GM21576 (cell line): ENCODE results near the gene PAFAH2.

Experiments used
- ATAC-seq: cut with Tn5 transposase; IDR thresholded peaks from one replicate; pipeline ENCODE4 v1.9.1; 2021; ENCODE audit warnings: mild to moderate bottlenecking, moderate library complexity; ENCODE audit not compliant: unreplicated experiment

The PAFAH2 gene

DNA sequence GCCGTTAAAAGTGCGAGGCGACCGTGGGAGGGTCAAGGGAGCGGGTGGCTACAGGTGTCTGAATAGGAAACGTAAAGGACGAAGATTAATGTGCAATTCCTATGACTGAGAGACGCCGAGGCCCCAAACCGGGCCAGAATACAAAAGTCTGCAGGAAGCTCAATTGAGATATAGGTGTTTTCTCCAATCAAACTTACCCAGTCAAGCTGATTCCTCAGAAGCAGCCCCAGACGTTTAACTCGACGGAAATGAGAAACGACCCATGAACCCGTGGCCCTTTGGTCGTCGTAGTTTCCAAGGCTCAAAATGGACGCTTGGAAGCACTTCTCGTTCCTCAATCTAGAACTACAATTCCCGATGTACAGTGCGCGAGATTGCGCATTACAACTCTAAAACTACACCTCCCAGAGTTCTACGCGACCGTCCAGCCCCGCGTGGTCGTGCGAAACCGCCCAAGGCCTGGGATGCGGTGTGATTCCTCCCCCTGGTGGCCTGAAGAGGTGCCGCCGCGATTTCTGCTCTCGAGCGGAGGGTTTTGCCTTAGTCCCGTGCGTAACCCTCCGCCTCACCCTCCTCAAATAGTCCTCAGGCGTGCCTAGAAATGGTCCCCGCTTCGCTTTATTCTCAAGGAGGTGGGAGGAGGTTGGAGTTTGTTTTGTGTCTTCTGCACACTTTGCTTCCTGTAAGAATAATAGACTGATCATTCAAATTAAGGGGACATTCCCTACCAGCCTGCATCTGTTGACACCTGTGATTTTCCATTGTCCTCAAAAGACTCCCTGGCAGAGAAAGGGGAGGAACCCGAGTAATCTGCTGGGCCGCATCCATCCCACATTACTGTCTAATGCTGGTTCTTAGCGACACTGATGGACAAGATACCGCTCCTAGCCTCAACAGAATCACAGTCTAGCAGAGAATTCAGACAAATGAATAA lies at the start of gene PAFAH2:
TSS of gene PAFAH2 (minus strand) at position 236 of the 934 bp plus-strand sequence. CDS start 7,247 bp downstream, outside the sequence.
- peak; percentile 96 for ATAC-seq

DNA sequence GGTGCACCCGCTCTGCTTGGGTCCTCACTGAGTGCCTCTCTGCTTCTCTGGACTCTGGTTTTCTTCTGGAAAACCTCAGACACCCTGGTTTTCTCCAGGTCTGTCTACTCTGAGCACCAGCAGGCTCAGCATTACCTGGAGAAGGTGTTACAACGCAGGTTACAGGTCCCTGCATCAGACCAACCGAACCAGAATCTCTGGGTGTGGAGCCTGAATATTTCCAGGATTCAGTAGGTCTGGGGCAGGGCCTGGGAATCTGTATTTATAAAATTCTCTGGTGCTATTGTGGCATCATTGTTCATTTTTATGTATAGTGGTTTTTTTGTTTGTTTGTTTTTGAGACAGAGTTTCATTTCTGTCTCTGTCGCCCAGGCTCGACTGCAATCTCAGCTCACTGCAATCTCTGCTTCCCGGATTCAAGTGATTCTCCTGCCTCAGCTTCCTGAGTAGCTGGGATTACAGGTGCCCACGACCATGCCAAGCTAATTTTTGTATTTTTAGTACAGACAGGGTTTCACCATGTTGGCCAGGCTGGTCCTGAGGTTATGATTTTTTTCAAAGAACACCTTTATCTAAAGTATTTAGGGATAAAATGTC lies 49.5 kb upstream of the PAFAH2 start:
- ATAC-seq, result no peak

DNA sequence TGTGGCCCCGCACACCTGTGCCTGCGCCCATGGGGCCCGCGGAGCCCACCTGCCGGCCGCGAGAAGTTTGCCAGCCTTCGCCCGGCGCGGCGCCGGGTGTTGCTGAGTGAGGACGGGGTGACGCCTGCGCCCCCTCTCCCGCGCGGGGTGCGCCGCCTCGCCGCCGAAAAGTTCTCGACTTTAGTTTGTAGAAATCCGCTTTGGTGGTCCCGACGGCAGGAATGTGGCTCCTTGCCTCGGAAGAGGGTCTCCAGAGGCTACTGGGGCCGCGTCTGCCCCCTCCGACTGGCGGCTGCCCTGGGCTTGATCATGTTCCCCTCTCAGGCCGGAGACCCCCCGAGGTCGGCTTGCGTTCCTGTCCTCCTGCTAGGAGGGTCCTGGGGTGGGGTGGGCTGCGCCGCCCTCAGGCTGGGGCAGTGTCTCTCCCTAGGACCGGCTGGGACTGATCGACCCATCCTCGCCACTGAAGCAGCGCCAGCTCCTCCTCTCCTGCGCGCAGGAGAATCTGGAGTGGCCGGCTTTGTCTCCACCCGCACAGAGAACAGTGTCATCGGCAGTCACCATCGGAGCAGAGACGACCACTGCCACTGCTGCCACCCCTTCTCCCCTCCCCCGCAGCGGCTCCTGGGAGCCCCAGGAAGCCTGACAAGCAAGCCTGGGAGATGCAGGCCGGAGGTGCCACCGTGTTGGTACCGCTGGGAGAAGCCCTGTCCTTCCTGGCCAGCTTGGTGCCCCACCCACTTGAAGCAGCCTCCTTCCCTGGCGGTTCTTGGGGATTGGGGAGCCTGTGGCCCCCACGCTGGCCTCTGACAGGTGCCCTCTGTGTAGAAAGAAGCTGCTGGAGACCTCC lies 48.6 kb upstream of the PAFAH2 start:
- ATAC-seq, result no peak

DNA sequence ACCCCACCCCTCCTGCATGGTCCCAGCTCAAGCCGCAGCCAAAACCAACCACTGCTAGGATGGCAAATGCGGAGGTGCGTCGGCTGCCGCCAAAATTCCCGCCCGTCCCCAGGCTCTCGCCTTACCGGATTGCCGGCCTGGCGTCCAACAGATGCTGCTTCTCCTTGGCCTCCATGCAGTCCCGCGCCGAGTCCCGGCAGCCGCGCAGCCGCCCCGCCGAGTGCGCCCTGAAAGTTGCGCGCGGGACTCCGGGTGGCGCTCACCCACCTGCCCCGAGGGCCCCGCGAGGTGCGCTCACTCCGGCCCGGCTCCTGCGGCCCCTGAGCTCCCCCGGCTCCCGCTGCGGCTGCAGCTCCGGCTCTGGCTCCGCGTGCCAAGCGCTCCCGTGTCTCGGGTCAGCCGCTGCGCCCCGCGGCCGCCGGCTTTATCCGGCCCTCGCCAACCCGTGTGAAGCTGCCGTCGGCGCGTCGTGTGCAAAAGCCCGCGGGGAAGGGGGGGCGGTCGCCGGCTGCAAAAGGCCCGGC lies 47.9 kb upstream of the PAFAH2 start, which contains the start of gene SLC30A2:
TSS of gene SLC30A2 (minus strand) at position 397 of the 524 bp plus-strand sequence. CDS start at position 175, 222 bp downstream.
- ATAC-seq, result no peak

DNA sequence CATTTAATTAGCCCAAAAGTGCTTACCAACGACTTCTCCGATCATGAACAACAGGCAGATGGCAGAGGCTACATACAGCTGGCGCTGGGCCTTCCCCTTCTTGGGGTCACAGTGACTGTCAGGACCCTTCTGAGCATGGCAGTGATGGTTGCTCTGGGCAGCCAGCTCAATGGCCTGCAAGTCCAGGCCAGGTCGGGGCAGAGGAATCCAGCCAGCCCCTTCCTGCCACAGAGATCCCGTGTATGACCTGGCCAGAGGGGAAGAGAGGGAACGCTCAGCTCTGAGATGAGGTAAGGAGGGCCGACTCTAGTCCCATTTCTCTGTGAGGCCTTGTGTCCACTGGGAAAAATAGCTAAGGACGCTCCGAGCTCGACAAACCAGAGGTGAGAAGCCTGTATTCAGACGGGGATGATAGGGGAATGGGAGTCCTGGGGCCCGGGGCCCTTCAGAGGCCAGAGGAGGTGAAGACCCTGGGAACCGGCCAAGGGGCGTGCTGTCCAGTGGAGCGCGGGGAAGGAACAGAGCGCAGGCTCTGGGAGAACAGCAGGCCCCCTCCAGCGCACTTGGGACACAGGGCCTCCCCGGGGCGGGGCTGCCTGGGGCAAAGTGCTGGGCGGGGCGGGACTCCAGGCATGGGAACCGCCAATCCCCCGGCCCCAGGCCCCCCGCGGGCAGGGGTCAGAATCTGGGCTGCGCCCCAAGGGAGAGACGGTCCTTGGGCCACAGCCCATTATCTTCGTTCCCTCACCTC lies 47.3 kb upstream of the PAFAH2 start:
- ATAC-seq, result no peak

DNA sequence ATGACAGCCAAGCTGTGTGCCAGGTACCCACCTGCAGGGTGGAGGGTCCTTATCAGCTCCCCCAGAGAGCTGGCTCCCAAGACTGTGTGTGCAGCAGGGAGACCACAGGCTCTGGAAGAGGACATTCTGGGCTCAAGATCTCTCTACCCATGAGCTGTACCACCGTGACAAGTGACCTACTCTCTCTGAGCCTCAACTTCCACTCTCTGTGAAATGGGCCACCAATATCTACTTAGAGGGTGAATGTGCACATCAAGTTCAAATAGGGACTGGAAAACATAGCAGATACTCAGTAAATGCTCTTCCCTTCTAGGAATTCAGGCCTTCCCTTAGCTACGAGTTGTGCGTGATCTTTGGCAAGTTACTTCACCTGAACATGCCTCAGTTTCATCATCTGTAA lies 46.6 kb upstream of the PAFAH2 start:
- no peak for ATAC-seq

DNA sequence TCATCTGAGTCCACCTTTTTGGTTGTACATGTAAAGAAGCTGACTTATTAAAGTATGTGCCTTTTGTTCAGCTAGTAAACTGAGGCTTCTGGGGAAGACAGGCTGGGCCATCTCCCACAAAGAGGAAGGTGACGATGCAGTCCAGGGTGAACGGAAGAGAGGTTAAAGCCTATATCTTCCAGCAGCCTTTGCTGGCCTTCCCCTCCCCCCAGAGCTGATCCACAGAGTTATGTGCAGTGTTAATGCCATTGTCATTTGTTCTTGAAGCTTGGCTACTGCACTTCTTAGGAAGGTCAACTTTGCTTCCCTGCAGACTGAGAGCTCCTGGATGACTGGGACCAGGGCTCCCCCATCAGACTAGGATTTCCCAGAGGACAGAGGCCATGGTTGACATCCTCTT lies 45.9 kb upstream of the PAFAH2 start:
- ATAC-seq, result no peak

DNA sequence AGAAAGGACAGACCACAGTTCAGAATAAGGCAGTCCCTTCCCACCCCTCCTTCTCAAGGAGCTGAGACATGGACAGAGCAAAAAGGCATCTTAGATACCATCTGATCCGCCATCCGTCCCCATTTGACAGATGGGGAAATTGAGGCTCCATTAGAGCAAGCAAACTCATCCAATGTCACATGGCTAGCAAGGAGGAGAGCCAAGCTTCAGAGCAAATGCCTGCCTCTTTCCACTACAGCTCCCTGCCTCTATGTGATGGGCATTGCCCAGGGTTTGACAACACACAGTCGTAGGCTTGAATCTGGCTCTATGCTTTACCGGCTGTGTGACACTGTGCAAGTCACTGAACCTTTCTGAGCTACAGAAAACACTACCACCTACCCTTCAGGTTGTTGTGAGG lies 44.1 kb upstream of the PAFAH2 start:
- ATAC-seq, result no peak

DNA sequence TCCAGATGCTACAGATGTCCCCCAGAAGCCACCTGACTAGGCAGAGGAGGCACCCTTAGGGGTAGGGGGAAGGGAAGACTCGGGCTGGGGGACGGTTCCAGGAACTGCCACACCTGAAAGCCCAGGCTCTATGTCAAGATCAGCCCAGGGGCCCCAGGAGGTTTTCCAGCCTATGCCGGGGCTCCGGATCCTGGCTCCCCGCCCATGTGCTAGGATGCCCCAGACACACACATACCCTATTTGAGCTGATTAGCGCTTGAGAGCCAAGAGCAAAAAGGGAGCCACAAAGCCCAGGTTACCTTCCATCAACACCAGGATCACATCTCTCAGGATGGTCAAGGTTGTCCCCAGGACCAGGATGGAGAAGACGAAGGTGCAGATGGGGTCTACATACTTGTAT lies 43.5 kb upstream of the PAFAH2 start:
- ATAC-seq, result no peak

DNA sequence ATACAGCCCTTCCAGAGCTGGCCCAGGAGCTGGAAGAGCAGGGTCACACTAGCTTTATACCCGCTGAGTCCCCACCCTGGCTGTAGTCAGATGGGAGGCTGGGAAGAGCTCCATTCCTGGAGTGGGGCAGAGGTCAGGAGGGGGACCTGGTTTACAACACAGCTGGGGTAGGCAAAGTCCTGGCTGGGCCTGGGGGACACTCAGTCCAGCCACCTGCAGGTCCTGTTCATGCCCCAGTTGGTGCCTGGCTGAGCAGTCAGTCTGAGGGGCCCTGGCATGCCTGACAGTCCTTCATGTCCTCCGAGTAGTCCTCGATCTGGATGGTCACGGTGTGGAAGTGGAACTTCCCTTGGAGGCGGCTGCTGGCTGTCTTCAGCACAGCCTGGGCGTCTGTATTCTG lies 41.0 kb upstream of the PAFAH2 start:
- ATAC-seq, result no peak

DNA sequence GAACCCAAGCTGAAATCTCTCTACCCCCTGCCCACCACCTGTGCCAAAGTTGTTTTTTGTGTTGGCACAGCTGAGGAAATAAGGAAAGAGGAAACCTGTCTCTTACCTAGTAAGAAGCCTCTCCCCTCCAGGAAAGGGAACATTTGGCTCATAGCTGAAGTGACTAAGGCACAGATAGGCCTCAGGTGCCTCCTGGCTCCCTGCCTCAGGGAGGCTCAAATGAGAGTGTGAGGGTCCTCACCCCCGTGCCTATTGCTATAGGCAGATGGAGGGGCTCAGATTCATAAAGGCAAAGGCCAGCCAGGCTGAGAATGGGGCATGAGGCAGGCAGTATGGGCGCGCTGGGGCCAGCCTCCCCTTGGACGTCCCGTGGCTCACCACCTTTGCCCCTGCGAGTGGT lies 40.6 kb upstream of the PAFAH2 start:
- ATAC-seq, result no peak

DNA sequence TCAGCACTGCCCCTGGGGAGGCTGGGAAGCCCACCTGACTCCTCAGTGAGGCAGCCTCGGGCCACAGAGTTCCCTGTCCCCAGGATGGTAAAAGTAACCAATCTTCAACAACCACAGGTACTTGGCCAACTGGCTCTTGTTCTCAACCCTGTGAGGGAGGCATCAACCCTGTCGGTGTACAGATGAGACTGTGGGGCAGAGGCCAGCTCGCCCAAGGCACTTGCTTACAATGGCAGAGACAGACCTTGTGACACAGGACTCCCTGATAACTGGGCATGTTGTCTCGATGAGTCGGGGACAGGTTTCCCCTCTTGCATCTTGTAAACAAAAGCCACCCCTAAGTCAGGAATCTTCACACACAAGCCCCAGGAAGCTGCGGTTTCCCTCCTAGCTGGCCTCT lies 40.0 kb upstream of the PAFAH2 start:
- no peak for ATAC-seq

DNA sequence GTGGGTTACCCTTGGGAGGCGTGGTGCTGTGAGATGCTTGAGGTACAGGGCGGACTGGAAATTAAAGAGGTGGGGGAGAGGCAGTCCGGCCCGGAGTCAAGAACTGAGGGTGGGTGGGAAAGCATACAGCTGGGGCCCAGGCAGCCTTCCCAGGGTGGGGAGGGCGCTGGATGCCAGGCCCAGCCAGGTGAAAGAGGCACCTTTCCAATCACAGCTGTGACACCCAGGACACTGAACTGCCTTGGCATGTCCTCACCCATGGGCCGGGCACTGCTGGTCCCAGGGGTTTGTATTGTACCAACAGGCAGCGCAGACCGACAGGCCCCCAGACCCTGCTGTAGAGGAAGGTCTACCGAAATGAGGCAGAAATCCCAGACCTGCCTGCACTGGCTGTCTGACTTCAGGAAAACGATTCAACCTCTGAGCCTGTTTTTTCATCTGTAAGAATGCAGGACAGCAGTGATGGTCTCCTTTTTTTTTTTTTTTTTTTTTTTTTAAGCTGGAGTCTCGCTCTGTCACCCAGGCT lies 39.0 kb upstream of the PAFAH2 start:
- ATAC-seq, result no peak

DNA sequence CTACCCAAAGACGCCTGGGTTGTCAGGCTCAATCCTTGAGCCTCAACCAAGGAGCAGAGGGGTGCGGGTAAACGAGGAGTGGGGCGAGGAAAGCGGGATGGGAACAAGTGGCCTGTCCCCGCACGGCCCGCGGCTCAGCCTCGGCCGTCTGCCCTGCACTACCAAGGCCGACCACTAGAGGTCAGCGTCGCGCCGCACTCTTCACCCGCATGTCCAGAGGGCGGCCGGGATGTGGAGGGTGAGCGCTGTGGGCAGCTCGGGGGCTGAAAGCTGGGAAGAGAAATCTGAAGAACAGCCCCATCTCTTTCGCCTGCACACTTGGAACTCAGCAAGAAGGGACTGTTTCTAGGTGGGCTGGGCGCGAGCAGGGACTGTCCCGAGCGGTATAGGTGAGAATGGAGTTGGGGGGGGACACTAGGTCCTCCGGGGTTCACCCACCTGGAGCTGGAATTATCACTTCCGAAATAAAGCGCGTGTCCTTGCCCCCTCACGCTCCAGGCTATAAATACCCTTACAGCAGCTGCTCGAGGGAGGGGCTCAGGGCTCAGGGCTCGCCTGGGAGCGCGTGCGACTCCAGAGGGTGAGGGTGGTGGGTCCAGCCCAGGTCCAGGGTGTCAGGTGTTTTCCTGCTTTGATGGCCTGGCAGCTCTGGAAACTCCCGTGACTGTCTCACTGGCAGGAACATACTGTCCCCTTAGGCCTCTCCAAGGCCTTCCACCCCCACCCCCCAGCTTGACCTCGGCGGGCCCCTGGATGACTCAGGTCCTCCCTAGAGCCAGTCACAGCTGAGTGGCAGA lies 38.3 kb upstream of the PAFAH2 start:
- peak; percentile 59 for ATAC-seq

DNA sequence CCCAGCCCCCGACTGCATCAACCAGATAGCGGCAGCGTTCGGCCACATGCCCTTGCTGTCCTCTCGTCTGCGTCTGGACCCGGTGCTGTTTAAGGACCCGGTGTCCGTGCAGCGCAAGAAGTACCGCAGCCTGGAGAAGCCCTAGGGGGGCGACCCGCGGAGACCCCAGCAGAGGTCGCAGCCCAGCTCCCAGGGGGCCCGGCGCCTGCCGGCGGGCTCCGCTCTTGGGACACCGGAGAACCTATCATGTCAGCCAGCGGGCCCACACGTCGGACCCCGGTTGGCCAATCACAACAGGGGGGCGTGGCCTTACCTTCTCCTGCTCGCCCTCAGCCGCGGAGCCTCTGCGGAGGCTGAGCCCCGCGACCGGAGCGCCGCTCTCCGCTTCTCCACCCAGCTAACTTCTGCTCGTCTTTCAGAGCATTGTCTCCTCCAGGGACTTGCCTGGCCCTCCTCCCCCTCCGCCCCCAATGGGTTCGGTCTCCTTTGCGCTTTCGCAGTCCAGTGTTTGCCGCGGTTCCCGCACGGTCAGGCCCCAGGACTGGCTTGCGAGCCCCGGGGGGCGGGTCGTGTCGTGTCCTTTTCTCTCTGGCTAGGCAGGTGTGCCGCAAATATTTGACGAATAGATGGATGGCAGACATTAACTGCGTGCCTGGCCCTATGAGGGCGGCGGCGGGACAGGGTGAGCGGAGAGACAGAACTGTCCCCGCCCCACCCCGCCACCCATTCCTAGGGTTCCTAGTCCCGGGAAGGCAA lies 37.5 kb upstream of the PAFAH2 start:
- peak; percentile 80 for ATAC-seq

DNA sequence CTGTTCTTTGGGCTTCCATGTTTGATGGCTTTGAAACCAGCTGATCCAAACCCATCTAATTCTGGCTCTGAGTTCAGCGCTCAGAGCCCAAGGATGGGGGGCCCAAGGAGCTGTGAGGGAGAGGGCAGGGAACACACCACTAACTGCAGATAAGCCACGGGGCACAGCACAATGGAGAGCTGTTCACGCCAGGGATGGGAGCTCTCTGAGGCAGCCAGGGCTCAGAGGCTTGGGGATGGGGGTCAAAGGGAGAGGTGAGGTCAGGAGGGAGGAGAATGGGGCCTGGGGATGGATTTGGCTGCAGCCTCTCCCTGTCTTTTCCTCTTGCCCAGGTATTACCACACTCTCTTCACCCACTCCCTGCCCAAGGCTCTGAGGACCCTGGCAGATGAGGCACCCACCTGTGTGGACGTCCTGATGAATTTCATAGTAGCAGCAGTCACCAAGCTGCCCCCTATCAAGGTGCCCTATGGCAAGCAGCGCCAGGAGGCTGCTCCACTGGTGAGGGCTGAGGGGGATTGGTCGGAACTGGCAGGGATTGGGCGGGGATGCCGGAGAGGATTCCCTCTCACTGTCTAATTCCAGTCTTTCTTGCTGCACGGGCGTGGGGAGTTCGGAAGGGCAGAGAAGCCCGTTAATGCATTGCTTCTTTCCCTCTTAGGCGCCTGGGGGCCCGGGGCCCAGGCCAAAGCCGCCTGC lies 36.8 kb upstream of the PAFAH2 start:
- no peak for ATAC-seq

DNA sequence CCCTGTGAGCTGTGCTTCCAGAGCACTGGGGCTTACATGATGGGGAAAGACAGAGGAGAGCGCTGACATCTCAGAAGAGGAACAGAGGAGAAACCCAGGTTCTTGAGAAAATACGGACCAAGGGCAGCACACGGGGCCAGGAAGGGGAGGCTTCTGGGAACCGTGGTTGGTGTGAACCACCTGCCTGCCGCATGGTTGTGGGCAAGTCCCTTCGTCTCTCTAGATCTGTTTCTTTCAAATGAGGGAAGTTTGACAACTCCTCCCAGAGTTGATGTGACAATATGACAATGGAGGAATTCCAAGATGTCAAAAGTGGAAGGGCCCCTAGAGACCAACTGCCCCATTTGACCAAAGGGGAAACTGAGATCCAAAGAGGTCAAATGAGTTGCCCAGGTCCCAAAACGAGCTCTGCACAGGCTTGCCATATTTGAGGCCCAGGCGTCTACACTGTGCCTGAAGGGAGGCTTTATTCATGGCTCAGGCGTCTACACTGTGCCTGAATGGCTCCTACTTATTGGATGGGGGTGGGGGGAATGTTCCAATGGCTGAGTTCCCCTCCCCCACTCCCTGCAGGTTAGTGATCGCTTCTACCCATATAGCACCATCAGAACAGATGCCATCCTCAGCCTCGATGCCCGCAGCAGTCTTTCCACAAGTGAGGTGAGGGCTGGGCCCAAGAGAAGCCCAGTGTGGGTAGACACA lies 34.9 kb upstream of the PAFAH2 start:
- ATAC-seq, result no peak
